Esophagus muscularis mucosa (tissue), 4 donors: ENCODE data around the gene MAGI2. TPM values are rescaled to one million over a fixed set of nuclear protein-coding genes. Genes with fewer than 3 reads are reported as not detected.

Source experiments
- DNase-seq: peaks from one replicate; pipeline ENCODE4 v3.0.0-alpha.2; 2017; ENCODE audit errors: extremely low spot score
- H3K27ac ChIP-seq, 4 donors: fragments of 200-600 bp; sonication (generic); replicated peaks in 1 of 4; 1 replicate in 3 of 4; 2 replicates in 1 of 4; pipeline ENCODE4 v1.5.1; 2016 to 2019; ENCODE audit warnings: mild to moderate bottlenecking in 1 of 4
- H3K27me3 ChIP-seq, 4 donors: fragments of 200-600 bp; sonication (generic); one replicate each; pipeline versions ENCODE4 v1.5.1 to v1.6.0; 2016 to 2019
- H3K36me3 ChIP-seq, 4 donors: fragments of 200-600 bp; sonication (generic); one replicate each; pipeline ENCODE4 v1.5.1; 2016 to 2019
- H3K4me1 ChIP-seq, 4 donors: fragments of 200-600 bp; sonication (generic); one replicate each; pipeline ENCODE4 v1.5.1; 2016 to 2019
- H3K4me3 ChIP-seq, 4 donors: fragments of 200-600 bp; sonication (generic); 1 replicate in 2 of 4; 2 replicates in 2 of 4; pipeline ENCODE4 v1.5.1; 2016 to 2019; ENCODE audit warnings: mild to moderate bottlenecking in 4 of 4, moderate library complexity in 1 of 4
- H3K9me3 ChIP-seq, 4 donors: fragments of 200-600 bp; sonication (generic); 1 replicate in 3 of 4; 2 replicates in 1 of 4; pipeline ENCODE4 v1.5.1; 2016 to 2019
- CTCF ChIP-seq, 3 experiments: fragments of 200-600 bp in 2 of 3; fragments of 450-650 bp in 1 of 3; sonication (generic) in 2 of 3; IDR thresholded peaks; one replicate each; pipeline ENCODE4 v1.5.1; 2017 to 2019; ENCODE audit warnings: antibody characterized with exemption in 3 of 3, mild to moderate bottlenecking in 2 of 3, moderate library complexity in 1 of 3
- EP300 ChIP-seq: sonication (generic); formaldehyde crosslinking; IDR thresholded peaks from one replicate; pipeline ENCODE4 v1.6.1; 2017; ENCODE audit warnings: antibody characterized with exemption
- POLR2A ChIP-seq: fragments of 450-650 bp; IDR thresholded peaks from one replicate; pipeline ENCODE4 v1.6.1; 2017; ENCODE audit warnings: antibody characterized with exemption, moderate library complexity, mild to moderate bottlenecking, low read depth
- POLR2AphosphoS5 ChIP-seq, 2 donors: sonication (generic); formaldehyde crosslinking; IDR thresholded peaks; one replicate each; pipeline ENCODE4 v1.6.1; 2017; ENCODE audit warnings: antibody characterized with exemption in 2 of 2
- WGBS: methylation state at CpG from one replicate; pipeline ENCODE4 v1.1.5; 2018; 5-methylcytosine and 5-hydroxymethylcytosine counted together
- intact Hi-C: fragments of 100-400 bp; cut with DNase I; formaldehyde crosslinking; loops from one replicate; pipeline ENCODE4 v1.15.1; 2023
- total RNA-seq, 4 donors: library from RNA; depleted of rRNA; stranded (reverse); fragments of >200 nt; gene quantifications; one replicate each; pipeline versions ENCODE4 v1.1.0 to v1.2.1, GENCODE V29; 2016

Gene MAGI2
- total RNA-seq, 4 donors from 2014 or later, result 14.4 to 22.3 (median 21.2) TPM

GRCh38 chr7:79241288-79242060 lies 212.0 kb downstream of the MAGI2 start:
- WGBS, result 50% methylated on average over 1 of the region's 1 CpG
- H3K36me3 ChIP-seq, result no peaks in the 10 kb centered on the region
- no peaks in the 10 kb centered on the region for H3K9me3 ChIP-seq
- H3K27ac ChIP-seq, result no peak overlapping the region
- no peak for DNase-seq
- no peak overlapping the region for H3K4me3 ChIP-seq
- H3K4me1 ChIP-seq, result peaks cover 0 to 9% (median 5%) of the 10 kb centered on the region in 4 donors
- no peaks in the 10 kb centered on the region for H3K27me3 ChIP-seq
- intact Hi-C loops, result no loop called here
- TF ChIP-seq EP300, result no peak
- no peak for TF ChIP-seq CTCF (IDR thresholded peaks at IDR 0.05)
- TF ChIP-seq POLR2AphosphoS5 (IDR thresholded peaks at IDR 0.05), result no peak
- TF ChIP-seq POLR2A, result no peak

DNA sequence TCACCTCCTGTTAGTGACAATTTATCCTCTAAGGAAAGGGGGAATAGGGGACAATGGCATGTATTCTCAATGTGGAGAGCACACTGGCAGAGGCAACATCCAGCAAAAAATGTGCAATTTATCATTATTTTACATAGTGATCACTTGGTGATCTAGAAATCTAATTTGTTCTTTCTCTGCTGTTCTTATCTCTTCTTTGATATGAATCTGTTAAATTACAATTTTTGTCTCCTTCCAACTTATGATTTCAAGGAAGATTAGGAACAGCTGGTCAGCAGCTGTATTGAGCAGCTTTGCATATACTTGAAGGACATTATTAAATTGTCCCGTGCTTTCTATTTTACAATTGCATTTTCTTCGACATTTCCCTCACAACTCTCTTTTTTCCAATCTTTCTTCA lies 213.1 kb downstream of the MAGI2 start:
- no peak for DNase-seq
- Histone ChIP-seq H3K4me3 (no peak overlapping the region), H3K4me1 (peaks cover 0 to 9% (median 5%) of the 10 kb centered on the region in 4 donors), H3K27me3 (no peaks in the 10 kb centered on the region), H3K27ac (no peak overlapping the region), H3K9me3 (no peaks in the 10 kb centered on the region), H3K36me3 (no peaks in the 10 kb centered on the region)
- intact Hi-C loops, result no loop called here
- TF ChIP-seq POLR2A (no peak), POLR2AphosphoS5 (IDR thresholded peaks at IDR 0.05) (no peak), CTCF (IDR thresholded peaks at IDR 0.05) (no peak), EP300 (no peak)
- whole genome bisulfite sequencing, result 69% methylated on average over 2 of the region's 2 CpGs

DNA sequence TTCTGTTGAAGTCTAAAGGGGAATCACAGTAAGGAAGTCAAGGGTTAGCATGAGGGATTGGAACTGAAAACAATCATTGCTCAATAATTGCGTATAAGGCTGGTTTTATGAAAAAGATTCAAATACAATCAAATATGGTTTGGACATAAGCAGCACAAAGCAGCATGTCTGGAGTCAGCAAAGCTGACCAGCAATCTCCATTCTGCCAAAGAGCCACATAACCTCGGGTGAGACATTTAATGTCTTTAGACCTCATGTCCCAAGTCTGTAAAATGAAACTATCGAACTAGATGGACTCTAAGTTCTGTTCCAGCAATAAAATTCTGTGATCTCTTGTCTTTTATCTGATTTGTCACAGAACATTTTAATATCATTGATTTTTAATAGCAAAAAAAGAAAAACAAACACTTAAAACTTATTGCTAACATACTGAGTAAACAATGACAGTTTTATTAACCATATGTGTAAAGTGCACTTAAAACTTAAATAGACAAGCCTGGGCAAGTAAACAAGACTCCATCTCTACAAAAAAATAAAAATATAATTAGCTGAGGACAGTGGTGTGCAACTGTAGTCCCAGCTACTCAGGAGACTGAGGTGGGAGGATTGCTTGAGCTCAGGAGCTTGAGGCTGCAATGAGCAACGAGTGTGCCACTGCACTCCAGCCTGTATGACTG lies 217.0 kb downstream of the MAGI2 start:
- no peak overlapping the region for H3K4me3 ChIP-seq
- no peak overlapping the region for H3K27ac ChIP-seq
- intact Hi-C loops, result no loop called here
- peaks cover 0 to 9% (median 3%) of the 10 kb centered on the region in 4 donors for H3K4me1 ChIP-seq
- no peaks in the 10 kb centered on the region for H3K27me3 ChIP-seq
- H3K36me3 ChIP-seq, result no peaks in the 10 kb centered on the region
- H3K9me3 ChIP-seq, result no peaks in the 10 kb centered on the region
- 86% methylated on average over 4 of the region's 4 CpGs for WGBS
- TF ChIP-seq EP300, result no peak
- no peak for TF ChIP-seq CTCF (IDR thresholded peaks at IDR 0.05)
- TF ChIP-seq POLR2A, result no peak
- DNase-seq, result no peak

GRCh38 chr7:79227044-79227443 lies 226.4 kb downstream of the MAGI2 start:
- Histone ChIP-seq H3K27me3 (no peaks in the 10 kb centered on the region), H3K4me3 (no peak overlapping the region), H3K36me3 (no peaks in the 10 kb centered on the region), H3K9me3 (no peaks in the 10 kb centered on the region), H3K4me1 (no peaks in the 10 kb centered on the region), H3K27ac (no peak overlapping the region)
- TF ChIP-seq POLR2AphosphoS5 (IDR thresholded peaks at IDR 0.05) (no peak), CTCF (IDR thresholded peaks at IDR 0.05) (no peak), EP300 (no peak), POLR2A (no peak)
- intact Hi-C loops, result no loop called here
- 69% methylated on average over 1 of the region's 1 CpG for WGBS
- no peak for DNase-seq
